ENCODE data around the gene DNLZ.

DNA sequence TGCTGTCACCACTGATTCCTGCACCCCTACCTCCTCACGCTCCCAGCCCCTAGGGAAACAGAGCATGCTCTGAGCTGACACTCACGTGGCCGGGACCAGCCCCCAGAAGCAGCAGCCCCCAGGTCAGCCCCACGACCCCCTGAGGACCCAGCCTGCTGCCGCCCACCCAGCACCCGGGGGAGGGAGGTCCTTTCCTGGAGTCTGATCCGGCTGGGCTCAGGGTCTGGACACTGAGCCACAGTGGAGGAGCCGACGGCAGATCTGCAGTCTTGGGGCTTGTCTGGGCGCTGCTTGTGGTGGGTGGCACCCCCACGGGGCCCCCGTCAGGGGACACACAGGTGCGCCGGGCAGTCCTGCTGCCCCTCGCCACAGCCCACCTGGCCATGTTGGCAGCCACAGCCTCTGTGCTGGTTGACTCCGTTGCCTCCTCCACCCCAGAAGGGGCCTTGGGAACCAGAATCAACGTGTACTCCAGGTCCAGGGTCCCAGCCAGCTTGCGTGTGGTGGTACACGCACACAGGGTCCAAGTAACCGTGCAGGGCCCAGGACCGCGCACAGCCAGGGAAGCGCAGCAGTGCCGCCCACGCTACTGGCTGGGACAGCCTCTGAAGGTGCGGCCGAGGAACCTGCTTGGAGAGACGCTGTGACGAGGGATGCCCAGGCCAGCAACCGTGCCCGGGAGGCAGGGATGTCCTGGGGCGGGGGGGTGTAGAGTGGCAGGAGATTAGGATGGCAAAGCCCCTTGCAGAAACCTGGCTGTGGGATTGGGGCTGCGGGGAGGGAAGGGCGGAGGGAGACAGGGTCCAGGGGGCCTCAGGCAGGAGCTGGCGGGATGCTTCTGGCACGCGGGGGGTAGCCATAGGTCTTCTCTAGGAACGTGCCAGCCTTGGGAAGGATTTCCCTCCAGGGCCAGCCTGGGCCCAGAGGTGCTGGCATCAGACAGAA, 3.5 kb downstream of the DNLZ start:
- TF ChIP-seq, protein P1, sequence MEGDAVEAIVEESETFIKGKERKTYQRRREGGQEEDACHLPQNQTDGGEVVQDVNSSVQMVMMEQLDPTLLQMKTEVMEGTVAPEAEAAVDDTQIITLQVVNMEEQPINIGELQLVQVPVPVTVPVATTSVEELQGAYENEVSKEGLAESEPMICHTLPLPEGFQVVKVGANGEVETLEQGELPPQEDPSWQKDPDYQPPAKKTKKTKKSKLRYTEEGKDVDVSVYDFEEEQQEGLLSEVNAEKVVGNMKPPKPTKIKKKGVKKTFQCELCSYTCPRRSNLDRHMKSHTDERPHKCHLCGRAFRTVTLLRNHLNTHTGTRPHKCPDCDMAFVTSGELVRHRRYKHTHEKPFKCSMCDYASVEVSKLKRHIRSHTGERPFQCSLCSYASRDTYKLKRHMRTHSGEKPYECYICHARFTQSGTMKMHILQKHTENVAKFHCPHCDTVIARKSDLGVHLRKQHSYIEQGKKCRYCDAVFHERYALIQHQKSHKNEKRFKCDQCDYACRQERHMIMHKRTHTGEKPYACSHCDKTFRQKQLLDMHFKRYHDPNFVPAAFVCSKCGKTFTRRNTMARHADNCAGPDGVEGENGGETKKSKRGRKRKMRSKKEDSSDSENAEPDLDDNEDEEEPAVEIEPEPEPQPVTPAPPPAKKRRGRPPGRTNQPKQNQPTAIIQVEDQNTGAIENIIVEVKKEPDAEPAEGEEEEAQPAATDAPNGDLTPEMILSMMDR (IDR thresholded peaks at IDR 0.05 in 4 of 5, conservative IDR thresholded peaks at IDR 0.05 in 1 of 5) = no peak
- TF ChIP-seq POLR2A (IDR thresholded peaks at IDR 0.05) = no peak
